Right ventricle myocardium superior (tissue), 1 donor: ENCODE data around the gene VAT1L. TPM values are rescaled to one million over a fixed set of nuclear protein-coding genes. Genes with fewer than 3 reads are reported as not detected.
A peak's percentile ranks its signal among the peaks of the same experiment; 100 is the strongest.

ENCODE experiments used
- ATAC-seq: fragments of 200-7000 bp; cut with Tn5 transposase; one replicate; pipeline ENCODE4 v1.9.1; 2020; ENCODE audit warnings: mild to moderate bottlenecking; ENCODE audit not compliant: poor library complexity
- DNase-seq: peaks from one replicate; pipeline ENCODE4 v3.0.0-alpha.2; 2020
- intact Hi-C: fragments of 100-400 bp; cut with DNase I; formaldehyde crosslinking; loops from one replicate; pipeline ENCODE4 v1.11.2; 2022
- total RNA-seq: library from RNA; stranded (reverse); fragmentation: NEBNext Ultra II Directional; extraction: Animal tissue kit (Norgen Biotek cat#: 25700); gene quantifications from one replicate; pipeline ENCODE4 v1.2.1, GENCODE V29; 2021
- donor health status: DM: no; HTN: yes; CAD: no; lungs with severe emphysema.

The VAT1L gene
- total RNA-seq, 1 donor from 2014 or later, result 13.7 TPM

GRCh38 chr16:77856438-77857160 lies 68.2 kb downstream of the VAT1L start:
- DNase-seq, result no peak
- intact Hi-C loops, result no loop called here
- no peak for ATAC-seq

GRCh38 chr16:77858060-77858459 lies 69.7 kb downstream of the VAT1L start:
- no peak for DNase-seq
- intact Hi-C loops, result no loop called here
- no peak for ATAC-seq

- intact Hi-C loops, result no loop called here
- ATAC-seq (peak; percentile 90), DNase-seq (no peak)
Measured at GRCh38 chr16:77859493-77860232, 71.3 kb downstream of the VAT1L start.

- intact Hi-C loops, result no loop called here
- ATAC-seq, result no peak
- DNase-seq, result no peak
Measured at GRCh38 chr16:77860953-77861352, 72.6 kb downstream of the VAT1L start.

- DNase-seq (no peak), ATAC-seq (peak; percentile 9)
- intact Hi-C loops, result no loop called here
Measured at GRCh38 chr16:77863250-77863649, 74.9 kb downstream of the VAT1L start.

DNA sequence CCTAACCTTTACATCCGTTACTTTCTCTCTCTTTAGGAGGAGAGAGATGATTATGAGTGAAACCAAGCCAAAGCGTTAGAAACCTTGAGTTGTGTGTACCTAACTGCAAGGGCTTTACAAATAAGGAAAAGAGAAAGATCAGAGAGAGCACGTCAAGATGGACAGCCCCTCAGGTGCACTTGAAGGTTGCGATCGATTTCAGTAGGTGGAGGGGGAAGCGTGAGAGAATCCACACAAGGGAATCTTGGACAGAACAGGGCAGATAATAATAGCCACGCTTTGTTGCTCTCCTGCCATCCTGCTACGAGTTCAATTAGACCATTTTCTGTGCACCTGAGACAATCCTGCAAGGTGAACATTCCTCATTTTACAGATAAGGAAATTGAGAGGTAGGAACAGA lies 78.4 kb downstream of the VAT1L start:
- DNase-seq (no peak), ATAC-seq (no peak)
- intact Hi-C loops, result no loop called here

DNA sequence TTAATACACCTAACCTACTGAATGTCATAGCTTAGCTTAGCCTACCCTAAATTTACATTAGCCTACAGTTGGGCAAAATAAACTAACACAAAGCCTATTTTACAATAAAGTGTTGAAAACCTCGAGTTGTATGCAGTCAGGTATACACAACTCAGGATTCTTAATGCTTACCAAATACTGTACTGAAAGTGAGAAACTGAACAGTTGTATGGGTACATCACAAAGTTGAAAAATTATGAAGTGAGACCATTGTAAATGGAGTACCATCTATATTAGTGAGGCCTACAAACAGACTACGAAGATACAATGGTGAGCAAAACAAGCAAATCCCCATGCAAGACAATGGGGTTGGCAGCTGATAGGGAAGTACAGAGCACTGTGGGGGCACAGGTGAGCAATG lies 79.7 kb downstream of the VAT1L start:
- intact Hi-C loops, result no loop called here
- DNase-seq, result no peak
- ATAC-seq, result no peak

GRCh38 chr16:77868478-77868877 lies 80.1 kb downstream of the VAT1L start:
- intact Hi-C loops, result no loop called here

GRCh38 chr16:77869997-77870813 lies 81.8 kb downstream of the VAT1L start:
- DNase-seq, result peak; percentile 50
- intact Hi-C loops, result no loop called here
- peak; percentile 88 for ATAC-seq

More at GRCh38 chr16:77868478-77868877, 80.1 kb downstream of the VAT1L start:
- no peak for ATAC-seq
- DNase-seq, result no peak

- no peak for DNase-seq
- no peak for ATAC-seq
- intact Hi-C loops, result no loop called here
Measured at GRCh38 chr16:77871932-77872331, 83.6 kb downstream of the VAT1L start.

- intact Hi-C loops, result no loop called here
- no peak for DNase-seq
- ATAC-seq, result no peak
Measured at GRCh38 chr16:77873066-77873465, 84.7 kb downstream of the VAT1L start.

DNA sequence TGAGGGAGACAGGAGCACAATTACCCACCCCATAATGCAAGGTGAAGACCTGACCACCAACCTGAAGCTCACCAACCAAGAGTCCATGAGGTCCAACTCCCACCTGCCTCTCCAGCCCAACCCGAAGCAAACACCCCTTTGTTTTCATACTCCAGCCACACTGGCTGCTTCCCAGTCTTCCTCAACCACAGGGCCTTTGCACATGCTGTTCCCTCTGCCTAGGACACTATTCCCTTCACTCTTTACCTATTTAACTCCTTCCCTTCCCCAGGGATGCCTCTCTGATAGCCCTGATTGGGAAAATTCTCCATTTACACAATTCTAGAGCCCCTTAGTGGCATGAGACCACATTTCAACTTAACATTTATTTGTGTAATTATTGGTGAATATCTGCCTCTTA lies 86.0 kb downstream of the VAT1L start:
- ATAC-seq, result no peak
- no peak for DNase-seq
- intact Hi-C loops, result no loop called here

- no peak for ATAC-seq
- no peak for DNase-seq
- intact Hi-C loops, result no loop called here
Measured at GRCh38 chr16:77876776-77877175, 88.4 kb downstream of the VAT1L start.

DNA sequence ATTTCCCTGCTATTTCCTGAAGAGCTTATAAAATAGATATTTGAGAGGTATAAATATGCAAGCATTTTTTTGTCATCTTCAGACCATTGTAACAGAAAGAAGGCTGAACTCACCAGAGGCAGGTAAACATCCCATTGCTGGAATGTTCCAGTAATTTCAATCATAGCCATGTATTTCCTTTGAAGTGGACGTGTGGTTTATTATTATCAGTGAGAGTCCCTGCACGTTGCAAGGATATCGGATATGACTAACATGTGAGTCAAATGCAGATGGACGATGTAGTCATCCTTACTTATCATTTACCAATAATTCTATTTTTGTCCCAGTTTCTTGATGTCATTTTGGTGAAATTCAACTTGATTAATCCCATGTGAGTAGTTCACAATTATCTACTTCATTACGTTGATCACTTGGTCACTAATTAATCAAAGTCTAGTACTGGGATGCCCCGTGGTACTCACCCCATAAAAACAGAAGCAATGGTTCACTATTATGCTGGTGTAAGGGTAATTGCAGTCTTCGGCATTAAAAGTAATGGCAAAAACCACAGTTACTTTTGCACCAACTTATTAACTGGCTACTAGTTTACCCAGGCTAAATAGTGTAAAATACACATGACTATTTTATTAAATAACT lies 89.5 kb downstream of the VAT1L start:
- intact Hi-C loops, result no loop called here
- no peak for DNase-seq
- ATAC-seq, result no peak

DNA sequence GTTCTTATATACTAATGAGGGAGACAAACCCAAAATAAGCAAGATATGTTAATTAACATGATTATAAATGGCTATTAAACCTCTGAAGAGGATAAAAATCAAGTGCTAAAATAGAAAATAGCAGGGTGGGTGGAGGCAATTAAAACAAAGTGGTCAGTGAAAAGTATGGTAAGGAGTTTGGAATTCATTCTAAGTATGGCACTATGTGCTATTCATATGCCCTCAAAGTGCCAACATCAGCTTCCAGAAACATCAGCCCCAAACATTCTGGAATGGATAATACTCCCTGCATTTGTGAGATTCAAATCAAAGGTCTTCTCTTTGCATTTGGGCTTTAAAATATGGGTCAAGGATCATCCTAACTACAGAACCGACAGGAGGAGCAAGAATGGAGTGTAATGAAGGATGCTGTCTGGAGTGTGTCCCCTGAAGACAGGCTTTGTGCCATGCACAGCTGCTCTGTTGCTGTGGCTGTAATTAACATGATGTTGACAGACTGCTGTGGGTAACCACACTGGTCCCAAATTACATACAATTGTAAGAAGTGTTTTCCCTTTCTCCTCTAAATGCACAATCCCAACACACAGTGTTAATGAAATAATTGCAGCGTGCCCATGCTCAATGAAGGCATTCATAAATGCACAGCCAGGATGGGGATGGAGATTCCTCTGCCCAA lies 93.1 kb downstream of the VAT1L start:
- ATAC-seq (no peak), DNase-seq (no peak)
- intact Hi-C loops, result no loop called here

DNA sequence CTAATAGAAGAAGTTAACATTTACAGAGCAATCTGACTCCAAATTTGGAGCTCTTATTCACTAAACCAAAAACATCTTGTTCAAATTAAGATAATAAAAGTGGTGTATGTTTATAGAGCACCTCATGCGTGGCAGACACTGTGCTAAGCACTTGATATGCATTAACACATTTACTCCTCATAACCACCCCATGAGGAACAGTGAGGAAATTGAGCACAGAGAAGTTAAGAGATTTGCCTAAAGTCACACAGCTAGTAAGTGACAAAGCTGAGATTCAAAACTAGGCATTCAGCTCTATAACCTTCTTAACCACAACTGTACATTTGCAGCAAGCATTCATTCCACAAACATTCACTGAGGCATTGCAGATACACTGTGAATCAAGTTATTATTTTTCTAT lies 94.0 kb downstream of the VAT1L start:
- intact Hi-C loops, result no loop called here
- no peak for ATAC-seq
- DNase-seq, result no peak

GRCh38 chr16:77885571-77886295 lies 97.4 kb downstream of the VAT1L start:
- ATAC-seq (no peak), DNase-seq (no peak)
- intact Hi-C loops, result no loop called here

- no peak for DNase-seq
- intact Hi-C loops, result no loop called here
- ATAC-seq, result no peak
Measured at GRCh38 chr16:77888871-77889270, 100.5 kb downstream of the VAT1L start.
